Measurements from ENCODE around the gene SLC39A11. TPM values are rescaled to one million over a fixed set of nuclear protein-coding genes. Genes with fewer than 3 reads are reported as not detected.

The SLC39A11 gene
- total RNA-seq, 2 donors from 2014 or later: 23.3 to 32.5 TPM

DNA sequence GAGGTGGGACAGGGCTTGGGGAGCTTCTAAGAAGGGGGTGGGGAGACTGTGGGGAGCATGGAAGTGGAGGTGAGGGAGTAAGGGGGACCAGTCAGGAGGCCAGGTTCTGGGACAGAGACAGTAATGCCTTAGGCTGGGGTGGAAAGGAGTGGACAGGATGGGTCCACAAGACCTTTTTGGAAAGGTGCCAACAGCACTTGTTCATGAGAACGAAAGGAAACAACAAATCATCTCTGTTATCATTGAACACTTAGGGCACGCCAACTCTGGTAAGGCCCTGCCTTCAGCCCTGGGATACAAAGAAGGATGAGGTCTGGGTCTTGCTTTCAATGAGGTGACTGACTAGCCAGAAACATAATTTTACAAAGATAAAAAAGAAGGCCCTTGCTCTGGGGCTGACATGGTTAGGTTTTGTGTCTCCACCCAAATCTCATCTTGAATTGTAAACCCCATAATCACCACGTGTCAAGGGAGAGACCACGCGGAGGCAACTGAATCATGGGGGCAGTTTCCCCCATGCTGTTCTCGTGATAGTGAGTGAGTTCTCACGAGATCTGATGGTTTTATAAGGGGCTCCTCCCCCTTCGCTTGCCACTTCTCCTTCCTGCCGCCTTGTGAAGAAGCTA, 113.8 kb downstream of the SLC39A11 start:
- DNase-seq (no peak), ATAC-seq (no peak)
- peaks cover 23% of the 10 kb centered on the region for H3K4me1 Mint-ChIP-seq
- H3K27ac Mint-ChIP-seq: no peak overlapping the region
- no peaks in the 10 kb centered on the region for H3K27me3 Mint-ChIP-seq
- H3K4me3 Mint-ChIP-seq: no peak overlapping the region
- H3K9me3 ChIP-seq (ENCODE audit: control insufficient read depth, low read length, poor library complexity, severe bottlenecking): no peaks in the 10 kb centered on the region
- H3K36me3 Mint-ChIP-seq (ENCODE audit: low read depth): no peaks in the 10 kb centered on the region

DNA sequence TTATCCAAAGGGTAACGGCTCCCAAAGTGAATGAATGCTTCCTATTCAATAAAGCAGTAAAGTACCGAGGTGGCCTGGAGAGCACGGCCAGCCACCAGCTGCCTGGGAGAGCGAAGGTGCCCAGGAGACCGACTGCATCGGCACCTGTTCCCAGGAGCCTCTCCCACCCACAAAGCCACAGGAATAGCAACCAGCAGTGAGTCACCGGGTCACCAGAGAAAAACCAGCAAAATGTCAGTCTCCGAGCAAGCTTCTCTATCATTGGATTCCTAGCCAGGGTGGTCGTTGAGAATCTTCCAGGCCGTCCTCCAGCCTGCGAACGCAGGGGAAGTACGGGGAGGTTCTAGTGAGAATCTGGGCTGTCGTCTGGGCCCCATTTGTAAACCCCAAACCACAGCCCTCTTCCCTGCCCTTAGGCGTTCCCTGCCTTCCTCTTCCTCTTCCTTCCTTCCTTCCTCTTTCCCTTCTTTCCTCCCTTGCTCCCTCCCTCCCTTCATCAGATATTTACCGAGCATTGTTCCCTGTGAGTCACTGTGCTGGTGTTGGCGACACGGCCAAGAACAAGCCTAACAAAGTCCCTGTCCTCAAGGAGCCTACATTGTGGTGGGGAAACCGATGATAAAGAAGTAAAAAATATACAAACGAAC, 114.6 kb downstream of the SLC39A11 start:
- H3K36me3 Mint-ChIP-seq (ENCODE audit: low read depth): no peaks in the 10 kb centered on the region
- no peak overlapping the region for H3K4me3 Mint-ChIP-seq
- ATAC-seq: no peak
- peaks cover 20% of the 10 kb centered on the region for H3K4me1 Mint-ChIP-seq
- H3K27ac Mint-ChIP-seq: no peak overlapping the region
- no peaks in the 10 kb centered on the region for H3K27me3 Mint-ChIP-seq
- no peak for DNase-seq
- H3K9me3 ChIP-seq (ENCODE audit: control insufficient read depth, low read length, poor library complexity, severe bottlenecking): no peaks in the 10 kb centered on the region

DNA sequence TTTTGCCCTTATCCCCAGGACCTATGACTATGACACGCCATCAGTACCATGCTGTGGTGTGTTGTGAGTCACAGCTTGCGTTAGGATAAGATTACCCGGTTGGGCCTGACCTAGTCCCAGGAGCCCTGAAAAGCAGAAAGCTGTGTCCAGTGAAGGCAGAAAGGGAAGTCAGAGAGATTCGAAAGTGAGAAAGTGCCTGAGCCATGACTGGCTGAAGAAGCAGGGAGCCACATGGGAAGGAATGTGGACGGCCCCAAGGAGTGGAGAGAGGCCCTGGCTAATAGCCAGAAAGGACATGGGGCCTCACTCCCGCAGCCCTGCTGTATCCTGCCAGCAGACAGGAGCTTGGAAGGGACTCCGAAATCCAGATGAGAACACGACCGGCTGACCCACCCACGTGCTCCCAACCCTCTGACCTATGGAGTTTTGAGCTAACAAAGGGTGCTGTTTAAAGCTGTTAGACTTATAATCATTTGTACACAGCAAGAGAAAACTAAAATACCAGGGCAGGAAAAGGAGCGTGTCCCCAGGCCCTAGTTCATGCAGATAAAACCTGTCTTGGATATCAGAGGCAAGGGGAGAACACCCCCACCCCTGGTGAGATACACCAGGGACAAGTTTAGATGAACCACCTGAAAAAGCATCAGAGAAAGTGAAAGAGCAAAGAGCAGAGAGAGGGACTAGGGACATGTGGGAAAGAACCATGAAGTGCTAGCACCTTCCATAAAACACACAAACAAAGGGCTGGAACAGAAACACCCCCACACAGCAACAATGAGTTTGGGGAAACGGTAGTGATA, 115.3 kb downstream of the SLC39A11 start:
- ATAC-seq (no peak), DNase-seq (no peak)
- H3K36me3 Mint-ChIP-seq (ENCODE audit: low read depth): no peaks in the 10 kb centered on the region
- H3K9me3 ChIP-seq (ENCODE audit: control insufficient read depth, low read length, poor library complexity, severe bottlenecking): no peaks in the 10 kb centered on the region
- no peaks in the 10 kb centered on the region for H3K27me3 Mint-ChIP-seq
- H3K4me3 Mint-ChIP-seq: no peak overlapping the region
- peaks cover 20% of the 10 kb centered on the region for H3K4me1 Mint-ChIP-seq
- H3K27ac Mint-ChIP-seq: no peak overlapping the region

DNA sequence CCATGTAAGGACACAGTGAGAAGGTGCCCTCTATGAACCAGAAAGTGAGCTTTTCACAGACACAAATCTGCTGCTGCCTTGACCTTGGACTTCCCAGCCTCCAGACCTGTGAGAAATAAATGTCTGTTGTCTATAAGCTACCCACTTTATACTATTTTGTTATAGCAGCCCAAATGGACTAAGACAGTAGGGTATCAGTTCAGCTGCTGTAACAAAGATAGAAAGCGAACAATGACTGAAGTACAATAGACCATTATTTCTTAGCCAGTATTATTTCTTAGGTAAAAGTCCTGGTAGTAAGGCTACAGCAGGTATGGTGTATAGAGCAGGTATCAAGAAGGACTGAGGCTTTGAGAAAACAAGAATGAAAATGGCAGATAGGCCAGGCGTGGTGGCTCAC, 117.0 kb downstream of the SLC39A11 start:
- H3K9me3 ChIP-seq (ENCODE audit: control insufficient read depth, low read length, poor library complexity, severe bottlenecking): no peaks in the 10 kb centered on the region
- Mint-ChIP-seq H3K36me3 (ENCODE audit: low read depth) (no peaks in the 10 kb centered on the region), H3K4me3 (no peak overlapping the region), H3K27me3 (no peaks in the 10 kb centered on the region), H3K4me1 (peaks cover 27% of the 10 kb centered on the region), H3K27ac (no peak overlapping the region)
- DNase-seq: no peak
- no peak for ATAC-seq

DNA sequence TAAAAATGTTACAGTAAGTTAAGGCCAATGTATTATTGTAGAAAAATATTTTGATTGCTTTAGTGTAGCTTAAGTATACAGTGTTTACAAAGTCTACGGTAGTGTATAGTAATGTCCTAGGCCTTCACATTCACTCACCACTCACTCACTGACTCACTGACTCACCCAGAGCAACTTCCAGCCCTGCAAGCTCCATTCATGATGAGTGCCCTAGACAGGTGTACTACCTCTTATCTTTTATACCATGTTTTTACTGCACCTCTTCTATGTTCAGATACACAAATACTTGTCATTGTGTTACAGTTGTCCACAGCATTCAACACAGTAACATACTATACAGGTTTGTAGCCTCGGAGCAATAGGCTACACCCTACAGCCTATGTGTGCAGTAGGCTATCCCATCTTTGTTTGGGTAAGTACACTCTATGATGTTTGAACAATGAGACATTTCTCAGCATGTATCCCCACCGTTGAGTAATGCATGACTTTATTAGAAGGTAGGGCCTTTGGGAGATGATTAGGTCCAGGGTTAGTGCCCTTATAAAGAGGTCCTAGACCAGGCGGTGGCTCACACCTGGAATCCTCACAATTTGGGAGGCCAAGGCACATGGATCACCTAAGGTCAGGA, 117.8 kb downstream of the SLC39A11 start:
- no peak for DNase-seq
- H3K4me1 Mint-ChIP-seq: peaks cover 22% of the 10 kb centered on the region
- no peak for ATAC-seq
- no peaks in the 10 kb centered on the region for H3K36me3 Mint-ChIP-seq (ENCODE audit: low read depth)
- no peaks in the 10 kb centered on the region for H3K9me3 ChIP-seq (ENCODE audit: control insufficient read depth, low read length, poor library complexity, severe bottlenecking)
- H3K4me3 Mint-ChIP-seq: no peak overlapping the region
- H3K27me3 Mint-ChIP-seq: no peaks in the 10 kb centered on the region
- H3K27ac Mint-ChIP-seq: no peak overlapping the region

DNA sequence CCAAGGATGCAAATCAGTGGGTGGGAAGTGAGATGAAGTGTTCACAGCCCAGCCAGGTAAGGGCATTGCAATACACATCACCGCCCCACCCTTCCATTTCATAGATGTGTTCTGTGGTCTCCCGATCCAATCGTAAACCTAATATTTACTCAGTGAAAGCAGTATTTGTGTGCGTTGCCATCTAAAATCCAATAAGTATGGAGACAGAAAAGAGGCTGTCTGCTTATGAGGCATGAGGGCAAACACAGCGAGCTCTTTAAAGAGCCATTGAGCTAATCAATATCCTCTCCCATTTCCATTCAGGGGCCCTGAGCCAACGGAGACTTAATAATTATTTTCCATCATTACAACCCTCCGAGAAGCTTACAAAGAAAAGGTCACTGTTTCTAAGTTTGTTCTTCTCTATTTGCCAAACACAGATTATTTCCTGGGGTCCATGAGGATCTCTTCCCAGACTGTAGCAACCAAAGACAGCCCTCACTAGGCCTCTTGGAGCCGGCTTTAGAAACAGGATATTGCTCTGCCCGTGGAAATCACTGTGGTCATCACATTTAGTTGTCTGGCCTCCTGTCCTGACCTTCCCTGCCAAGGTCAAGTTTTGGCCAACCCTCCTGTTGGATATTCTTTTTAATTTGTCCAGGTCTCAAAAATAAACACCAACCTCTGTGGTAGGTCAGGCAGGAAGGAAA, 120.1 kb downstream of the SLC39A11 start:
- ATAC-seq (no peak), DNase-seq (no peak)
- no peak overlapping the region for H3K4me3 Mint-ChIP-seq
- no peaks in the 10 kb centered on the region for H3K9me3 ChIP-seq (ENCODE audit: control insufficient read depth, low read length, poor library complexity, severe bottlenecking)
- no peak overlapping the region for H3K27ac Mint-ChIP-seq
- H3K27me3 Mint-ChIP-seq: no peaks in the 10 kb centered on the region
- H3K36me3 Mint-ChIP-seq (ENCODE audit: low read depth): no peaks in the 10 kb centered on the region
- peaks cover 10% of the 10 kb centered on the region for H3K4me1 Mint-ChIP-seq

DNA sequence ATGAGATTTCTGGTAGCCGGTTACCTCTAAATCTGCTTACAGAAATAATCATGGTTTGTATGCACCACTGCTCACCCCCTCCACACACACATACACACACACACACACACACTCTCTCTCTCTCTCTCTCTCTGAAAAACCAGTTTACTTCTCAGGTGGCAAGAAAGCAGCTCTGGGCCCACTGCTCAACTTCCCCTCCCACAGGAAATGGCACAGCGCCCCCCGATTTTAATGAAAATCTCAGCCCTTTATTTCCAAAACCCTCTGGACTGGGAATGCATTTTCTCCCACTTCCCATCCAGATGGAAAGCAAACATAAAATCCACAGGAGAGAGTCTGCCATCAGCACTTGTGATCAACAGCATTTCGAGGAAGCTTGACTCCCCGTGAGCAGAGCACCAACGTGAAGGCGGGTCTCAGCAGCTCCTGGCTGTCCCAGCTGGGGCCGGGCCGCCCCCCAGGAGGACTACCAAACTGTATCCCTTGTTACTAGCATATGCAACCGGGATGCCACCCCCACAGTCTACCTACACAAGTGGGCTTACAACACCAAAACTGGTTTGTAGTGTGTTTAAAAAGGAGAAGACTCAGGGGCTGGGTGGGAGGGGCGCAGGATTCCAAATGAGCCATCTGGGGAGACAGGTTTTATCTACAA, 121.1 kb downstream of the SLC39A11 start:
- Mint-ChIP-seq H3K36me3 (ENCODE audit: low read depth) (no peaks in the 10 kb centered on the region), H3K4me1 (peaks cover 7% of the 10 kb centered on the region), H3K27me3 (no peaks in the 10 kb centered on the region), H3K27ac (no peak overlapping the region), H3K4me3 (no peak overlapping the region)
- no peak for DNase-seq
- no peaks in the 10 kb centered on the region for H3K9me3 ChIP-seq (ENCODE audit: control insufficient read depth, low read length, poor library complexity, severe bottlenecking)
- ATAC-seq: no peak

DNA sequence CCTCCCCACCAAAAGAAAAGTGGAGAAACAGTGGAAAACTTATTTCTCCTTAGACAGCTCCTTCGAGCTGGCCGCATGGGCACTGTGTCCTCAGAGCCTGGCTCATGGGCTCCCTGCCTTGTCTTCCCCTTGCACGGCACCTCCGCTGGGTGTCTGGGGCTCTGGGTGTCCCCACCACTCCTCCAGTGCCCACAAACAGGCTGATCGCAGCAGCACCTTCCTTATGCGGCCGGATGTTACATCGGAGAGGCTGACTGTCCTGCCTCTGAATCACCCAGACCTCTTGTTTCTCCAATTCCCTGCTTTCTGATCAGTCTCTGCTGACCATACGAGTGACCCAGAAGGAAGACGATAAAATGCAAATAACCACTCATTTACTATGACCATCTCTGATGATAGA, 121.7 kb downstream of the SLC39A11 start:
- Mint-ChIP-seq H3K36me3 (ENCODE audit: low read depth) (no peaks in the 10 kb centered on the region), H3K4me1 (peaks cover 7% of the 10 kb centered on the region)

DNA sequence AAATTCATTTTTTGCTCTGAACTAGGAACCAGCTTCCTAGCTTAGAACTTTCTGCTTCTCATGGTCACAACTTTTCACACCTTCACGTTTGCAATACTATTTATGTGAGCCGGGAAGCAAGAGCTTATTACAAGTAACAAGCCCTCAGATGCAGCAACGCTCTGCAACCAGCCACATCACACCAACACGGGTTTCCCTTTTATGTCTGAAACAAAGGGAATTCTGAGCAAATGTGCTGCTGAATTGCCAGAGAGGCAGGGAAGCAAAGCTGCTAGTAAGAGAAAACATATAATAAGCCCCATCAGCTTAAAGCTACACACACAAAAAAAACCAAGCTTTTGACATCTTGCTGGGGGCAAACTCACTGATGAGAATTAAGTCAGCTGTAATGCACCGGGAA, 122.2 kb downstream of the SLC39A11 start:
- DNase-seq (no peak), ATAC-seq (no peak)
- Mint-ChIP-seq H3K4me3 (no peak overlapping the region), H3K27me3 (no peaks in the 10 kb centered on the region), H3K27ac (no peak overlapping the region), H3K4me1 (peaks cover 7% of the 10 kb centered on the region), H3K36me3 (ENCODE audit: low read depth) (no peaks in the 10 kb centered on the region)
- no peaks in the 10 kb centered on the region for H3K9me3 ChIP-seq (ENCODE audit: control insufficient read depth, low read length, poor library complexity, severe bottlenecking)

More for the DNA sequence above, 121.7 kb downstream of the SLC39A11 start:
- H3K27me3 Mint-ChIP-seq: no peaks in the 10 kb centered on the region
- DNase-seq (no peak), ATAC-seq (no peak)
- H3K9me3 ChIP-seq (ENCODE audit: control insufficient read depth, low read length, poor library complexity, severe bottlenecking): no peaks in the 10 kb centered on the region
- no peak overlapping the region for H3K4me3 Mint-ChIP-seq
- H3K27ac Mint-ChIP-seq: no peak overlapping the region

DNA sequence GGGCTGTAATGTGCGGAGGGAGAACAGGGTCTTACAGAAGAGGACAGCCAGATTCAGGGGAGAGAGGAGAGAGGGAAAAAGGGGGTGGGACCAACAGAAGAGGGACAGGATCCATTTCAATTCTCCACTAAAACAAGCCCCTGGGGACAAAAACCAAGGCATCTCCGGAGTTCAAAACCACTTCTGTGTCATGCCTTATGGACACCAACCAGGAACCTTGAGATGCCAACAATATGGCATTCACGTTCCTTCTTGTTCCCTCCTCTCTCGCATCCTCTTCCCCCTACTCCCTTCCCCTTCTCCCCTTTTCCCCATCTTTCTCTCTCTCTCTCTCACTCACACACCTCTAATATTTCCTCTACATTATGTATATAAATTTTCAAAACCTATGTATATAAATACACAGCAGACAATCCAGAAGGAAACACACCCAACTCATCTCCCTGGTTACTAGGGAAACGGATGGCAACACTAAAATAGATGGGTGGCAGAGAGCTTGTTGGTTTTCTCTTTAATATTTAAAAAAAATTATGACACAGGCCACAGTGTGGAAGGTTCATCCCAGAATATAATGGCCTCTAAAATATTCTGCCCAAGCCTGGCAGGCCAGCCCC, 123.1 kb downstream of the SLC39A11 start:
- H3K27me3 Mint-ChIP-seq: no peaks in the 10 kb centered on the region
- ATAC-seq (no peak), DNase-seq (no peak)
- H3K27ac Mint-ChIP-seq: no peak overlapping the region
- H3K9me3 ChIP-seq (ENCODE audit: control insufficient read depth, low read length, poor library complexity, severe bottlenecking): no peaks in the 10 kb centered on the region
- peaks cover 7% of the 10 kb centered on the region for H3K4me1 Mint-ChIP-seq
- no peaks in the 10 kb centered on the region for H3K36me3 Mint-ChIP-seq (ENCODE audit: low read depth)
- H3K4me3 Mint-ChIP-seq: no peak overlapping the region

DNA sequence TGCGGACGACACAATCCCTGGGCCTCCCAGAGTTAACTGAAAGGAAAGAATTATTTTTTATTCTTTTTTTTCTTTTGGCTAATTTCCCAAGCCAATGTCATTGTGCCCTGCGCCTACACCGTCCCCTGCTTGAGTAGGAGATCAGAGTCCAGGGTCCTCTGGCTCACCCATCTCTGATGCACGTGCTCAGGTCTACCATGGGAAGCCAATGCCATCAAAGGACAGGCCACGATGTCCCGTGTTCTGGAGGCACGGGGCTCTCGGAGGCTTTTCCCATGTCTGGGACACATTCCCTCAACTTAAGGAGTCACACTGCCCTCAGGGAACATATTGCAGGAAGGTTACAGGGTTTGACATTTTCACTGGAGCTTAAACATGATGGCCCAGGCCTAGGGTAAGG, 123.7 kb downstream of the SLC39A11 start:
- no peak for ATAC-seq
- Mint-ChIP-seq H3K4me1 (peaks cover 7% of the 10 kb centered on the region), H3K36me3 (ENCODE audit: low read depth) (no peaks in the 10 kb centered on the region), H3K27ac (peak overlapping the region; percentile 21), H3K27me3 (no peaks in the 10 kb centered on the region), H3K4me3 (no peak overlapping the region)
- no peak for DNase-seq
- H3K9me3 ChIP-seq (ENCODE audit: control insufficient read depth, low read length, poor library complexity, severe bottlenecking): no peaks in the 10 kb centered on the region

DNA sequence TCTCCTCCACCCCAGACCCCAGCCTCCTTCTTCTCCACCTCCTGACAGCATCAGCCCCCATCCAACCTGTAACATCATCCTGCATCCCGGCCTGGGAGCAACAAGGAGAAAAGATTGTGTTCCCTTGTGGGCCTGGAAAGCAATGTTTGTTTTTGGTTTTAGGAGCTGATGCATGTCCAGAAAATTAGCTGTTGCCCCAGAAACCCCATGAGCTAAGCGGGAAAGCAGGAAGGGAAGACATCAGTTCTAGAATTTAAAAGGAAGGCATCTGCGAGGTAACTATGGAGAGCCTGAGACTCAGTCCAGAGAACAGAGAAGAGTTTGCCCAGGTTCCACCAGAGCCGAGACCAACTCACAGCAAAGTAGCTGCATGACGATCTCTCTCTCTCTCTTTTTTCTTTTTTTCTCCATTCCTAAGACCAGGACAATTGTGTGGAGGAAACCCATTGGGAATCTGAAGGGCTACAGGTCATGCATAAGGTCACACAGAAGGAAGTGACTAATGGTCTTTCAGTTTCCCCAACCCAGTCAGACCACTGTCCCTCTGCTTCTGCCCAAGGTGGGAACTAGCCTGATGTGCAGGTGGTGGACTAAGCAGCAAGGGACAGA, 124.4 kb downstream of the SLC39A11 start:
- ATAC-seq: no peak
- Mint-ChIP-seq H3K4me1 (peaks cover 7% of the 10 kb centered on the region), H3K27me3 (no peaks in the 10 kb centered on the region), H3K27ac (peak overlapping the region; percentile 21), H3K4me3 (no peak overlapping the region), H3K36me3 (ENCODE audit: low read depth) (no peaks in the 10 kb centered on the region)
- H3K9me3 ChIP-seq (ENCODE audit: control insufficient read depth, low read length, poor library complexity, severe bottlenecking): no peaks in the 10 kb centered on the region
- DNase-seq: no peak
